ENCODE data around the gene FXYD5.

GRCh38 chr19:35181387-35181786 is 26.9 kb downstream of the FXYD5 start:
- TF ChIP-seq EZH2phosphoT487 (IDR thresholded peaks at IDR 0.05; ENCODE audit: borderline replicate concordance) (no peak), CTCF (conservative IDR thresholded peaks at IDR 0.05; ENCODE audit: low read length) (no peak)

Measured in Loucy (cell line).